T-helper 22 cell (primary cell): ENCODE results near the gene PNPLA6.
"Not testable (repeated sequence)": the region's sequence is repeated elsewhere in the genome, so short reads cannot be mapped to it uniquely, and the experiment has no call there.

Experiments used
- DNase-seq: peaks from one replicate; pipeline ENCODE4 v3.0.0-alpha.2; 2020; ENCODE audit warnings: low read depth

The PNPLA6 gene

GRCh38 chr19:7556696-7557315, 21.3 kb downstream of the PNPLA6 start:
- DNase-seq, result no peak

- no peak for DNase-seq
Measured at GRCh38 chr19:7558667-7559066, 23.1 kb downstream of the PNPLA6 start.

GRCh38 chr19:7559102-7559501, 23.6 kb downstream of the PNPLA6 start:
- DNase-seq, result no peak

- no peak for DNase-seq
Measured at GRCh38 chr19:7560255-7560654, 24.7 kb downstream of the PNPLA6 start.

- no peak for DNase-seq
Measured at GRCh38 chr19:7561325-7561724, 25.8 kb downstream of the PNPLA6 start.

GRCh38 chr19:7562646-7563393, 27.3 kb downstream of the PNPLA6 start:
- DNase-seq, result no peak

- no peak for DNase-seq
Measured at GRCh38 chr19:7564866-7565265, 29.3 kb downstream of the PNPLA6 start.

- no peak for DNase-seq
Measured at GRCh38 chr19:7565332-7565731, 29.8 kb downstream of the PNPLA6 start.

GRCh38 chr19:7570761-7571160, 35.2 kb downstream of the PNPLA6 start:
- no peak for DNase-seq

GRCh38 chr19:7575434-7576040, 40.0 kb downstream of the PNPLA6 start:
- DNase-seq, result no peak

GRCh38 chr19:7577422-7577821, 41.9 kb downstream of the PNPLA6 start:
- DNase-seq, result not testable (repeated sequence)

GRCh38 chr19:7578127-7578526, 42.6 kb downstream of the PNPLA6 start:
- DNase-seq, result no peak

- no peak for DNase-seq
Measured at GRCh38 chr19:7579182-7579581, 43.7 kb downstream of the PNPLA6 start.

- no peak for DNase-seq
Measured at GRCh38 chr19:7582446-7582845, 46.9 kb downstream of the PNPLA6 start.

GRCh38 chr19:7589822-7590221, 54.3 kb downstream of the PNPLA6 start:
- no peak for DNase-seq

- no peak for DNase-seq
Measured at GRCh38 chr19:7590256-7590655, 54.7 kb downstream of the PNPLA6 start.

GRCh38 chr19:7595466-7596133, 60.1 kb downstream of the PNPLA6 start, which contains the start of gene CAMSAP3:
TSS of gene CAMSAP3 (plus strand) at chr19:7595863. CDS start at chr19:7596003, 140 bp downstream.
- no peak for DNase-seq

GRCh38 chr19:7596211-7596937, 60.9 kb downstream of the PNPLA6 start:
- no peak for DNase-seq

GRCh38 chr19:7597689-7598088, 62.2 kb downstream of the PNPLA6 start:
- no peak for DNase-seq

GRCh38 chr19:7598180-7598579, 62.7 kb downstream of the PNPLA6 start:
- DNase-seq, result no peak

GRCh38 chr19:7600721-7601120, 65.2 kb downstream of the PNPLA6 start:
- no peak for DNase-seq
